Nephron (organoid): Measurements from ENCODE around the gene UXT.

Experiments used
- H3K27ac Mint-ChIP-seq, 3 experiments: 2 replicates each; pipeline ENCODE4 v1.8.0; 2020; ENCODE audit warnings: mixed read lengths in 3 of 3, mild to moderate bottlenecking in 2 of 3, moderate library complexity in 1 of 3
- H3K27me3 Mint-ChIP-seq: 2 replicates; pipeline ENCODE4 v1.8.0; 2021; ENCODE audit warnings: low read depth, mild to moderate bottlenecking, moderate library complexity, mixed read lengths
- H3K36me3 Mint-ChIP-seq: 2 replicates; pipeline ENCODE4 v1.8.0; 2020; ENCODE audit warnings: low read depth, mixed read lengths
- H3K4me1 Mint-ChIP-seq: 2 replicates; pipeline ENCODE4 v1.8.0; 2020; ENCODE audit warnings: mixed read lengths
- H3K4me3 Mint-ChIP-seq, 3 experiments: 2 replicates each; pipeline ENCODE4 v1.8.0; 2020; ENCODE audit warnings: mild to moderate bottlenecking in 3 of 3, mixed read lengths in 3 of 3, moderate library complexity in 2 of 3
- H3K9me3 Mint-ChIP-seq: 2 replicates; pipeline ENCODE4 v1.8.0; 2020; ENCODE audit warnings: mixed read lengths
- TF ChIP-seq, protein P1 (sequence below), 3 experiments: fragments of 200-600 bp; sonication (generic); IDR thresholded peaks; one replicate each; pipeline ENCODE4 v1.5.0; 2021; ENCODE audit warnings: antibody characterized with exemption in 3 of 3; ENCODE audit not compliant: unreplicated experiment in 3 of 3

UXT gene

DNA sequence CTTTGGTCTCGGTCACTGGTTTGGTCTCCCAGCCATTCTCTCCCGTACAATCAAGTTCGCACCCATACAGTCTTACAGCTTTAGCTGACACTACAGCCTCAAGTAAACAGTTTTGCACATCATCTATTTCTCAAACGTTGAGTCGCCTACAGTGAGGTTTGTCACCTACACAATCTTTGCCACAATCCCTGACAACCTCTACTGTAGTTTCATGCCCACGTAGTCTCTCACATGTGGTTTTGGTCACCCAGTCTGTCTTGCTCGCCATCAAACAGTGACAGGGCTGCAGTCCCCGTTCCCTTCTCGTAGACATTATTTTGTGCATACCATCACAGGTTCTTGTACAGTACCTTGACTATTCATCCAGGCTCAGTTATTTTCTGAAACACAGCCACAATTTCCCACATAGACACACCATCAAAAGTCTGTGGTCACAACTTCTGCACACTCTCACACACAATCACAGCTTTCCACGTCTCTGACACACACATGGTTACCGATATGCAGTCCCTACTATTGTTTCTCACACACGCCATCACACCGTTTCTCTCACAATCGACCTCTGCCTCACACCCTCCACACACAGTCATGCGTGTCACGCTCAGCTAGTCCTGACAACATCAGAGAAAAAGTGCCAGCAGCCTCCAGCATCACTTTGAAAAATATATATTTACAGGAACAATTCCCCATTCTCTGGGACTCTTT is 24.0 kb downstream of the UXT start:
- Mint-ChIP-seq H3K27ac (no peak overlapping the region), H3K4me3 (no peak overlapping the region), H3K27me3 (no peaks in the 10 kb centered on the region), H3K36me3 (peaks cover 37% of the 10 kb centered on the region), H3K4me1 (no peaks in the 10 kb centered on the region), H3K9me3 (peaks cover 11% of the 10 kb centered on the region)
- TF ChIP-seq, protein P1, sequence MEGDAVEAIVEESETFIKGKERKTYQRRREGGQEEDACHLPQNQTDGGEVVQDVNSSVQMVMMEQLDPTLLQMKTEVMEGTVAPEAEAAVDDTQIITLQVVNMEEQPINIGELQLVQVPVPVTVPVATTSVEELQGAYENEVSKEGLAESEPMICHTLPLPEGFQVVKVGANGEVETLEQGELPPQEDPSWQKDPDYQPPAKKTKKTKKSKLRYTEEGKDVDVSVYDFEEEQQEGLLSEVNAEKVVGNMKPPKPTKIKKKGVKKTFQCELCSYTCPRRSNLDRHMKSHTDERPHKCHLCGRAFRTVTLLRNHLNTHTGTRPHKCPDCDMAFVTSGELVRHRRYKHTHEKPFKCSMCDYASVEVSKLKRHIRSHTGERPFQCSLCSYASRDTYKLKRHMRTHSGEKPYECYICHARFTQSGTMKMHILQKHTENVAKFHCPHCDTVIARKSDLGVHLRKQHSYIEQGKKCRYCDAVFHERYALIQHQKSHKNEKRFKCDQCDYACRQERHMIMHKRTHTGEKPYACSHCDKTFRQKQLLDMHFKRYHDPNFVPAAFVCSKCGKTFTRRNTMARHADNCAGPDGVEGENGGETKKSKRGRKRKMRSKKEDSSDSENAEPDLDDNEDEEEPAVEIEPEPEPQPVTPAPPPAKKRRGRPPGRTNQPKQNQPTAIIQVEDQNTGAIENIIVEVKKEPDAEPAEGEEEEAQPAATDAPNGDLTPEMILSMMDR (IDR thresholded peaks at IDR 0.05; ENCODE audit: unreplicated experiment in 3 of 3): no peak

DNA sequence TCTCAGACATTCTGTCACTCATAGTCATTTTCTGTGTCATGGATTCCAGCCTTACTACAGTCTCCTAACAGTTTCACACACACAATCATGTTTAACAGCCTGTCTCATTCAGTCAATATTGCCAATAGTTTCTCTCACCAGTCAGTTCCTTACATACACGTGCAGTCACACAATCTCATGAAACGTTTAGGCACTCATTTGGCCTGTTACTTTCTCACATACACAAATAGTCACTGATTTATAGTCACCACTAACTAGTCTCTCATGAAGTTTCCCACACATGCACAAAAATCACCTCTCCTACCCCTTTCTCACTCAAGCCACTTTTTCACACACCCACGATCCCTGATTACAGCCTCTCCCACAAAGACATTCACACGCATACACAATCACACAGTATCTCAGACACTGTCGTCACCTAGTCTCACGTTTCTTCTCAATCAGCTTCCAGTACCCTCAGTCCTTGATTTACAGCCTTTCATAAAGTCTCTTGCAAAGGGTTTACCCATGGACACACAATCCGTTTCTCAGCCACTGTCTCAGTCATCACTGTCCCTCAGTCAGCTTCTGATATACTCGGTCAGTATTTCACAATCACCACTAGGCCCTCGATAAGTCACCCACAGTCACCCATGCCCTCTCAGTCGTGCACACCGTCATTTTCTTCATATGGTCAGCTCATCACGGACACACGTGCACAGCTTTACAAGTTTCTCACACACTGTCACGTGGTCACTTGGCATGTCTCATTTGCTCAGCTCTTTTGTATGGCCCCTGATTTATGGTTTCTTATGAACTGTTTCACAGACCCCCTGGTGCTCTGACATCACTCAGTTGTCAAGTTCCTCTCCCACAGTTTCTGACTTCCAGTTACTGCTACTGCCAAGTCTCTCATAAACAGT is 25.0 kb downstream of the UXT start:
- H3K4me1 Mint-ChIP-seq: no peaks in the 10 kb centered on the region
- no peaks in the 10 kb centered on the region for H3K27me3 Mint-ChIP-seq
- peaks cover 26% of the 10 kb centered on the region for H3K36me3 Mint-ChIP-seq
- no peak overlapping the region for H3K4me3 Mint-ChIP-seq
- TF ChIP-seq, protein P1 (IDR thresholded peaks at IDR 0.05; ENCODE audit: unreplicated experiment in 3 of 3): no peak
- peaks cover 6% of the 10 kb centered on the region for H3K9me3 Mint-ChIP-seq
- H3K27ac Mint-ChIP-seq: no peak overlapping the region

DNA sequence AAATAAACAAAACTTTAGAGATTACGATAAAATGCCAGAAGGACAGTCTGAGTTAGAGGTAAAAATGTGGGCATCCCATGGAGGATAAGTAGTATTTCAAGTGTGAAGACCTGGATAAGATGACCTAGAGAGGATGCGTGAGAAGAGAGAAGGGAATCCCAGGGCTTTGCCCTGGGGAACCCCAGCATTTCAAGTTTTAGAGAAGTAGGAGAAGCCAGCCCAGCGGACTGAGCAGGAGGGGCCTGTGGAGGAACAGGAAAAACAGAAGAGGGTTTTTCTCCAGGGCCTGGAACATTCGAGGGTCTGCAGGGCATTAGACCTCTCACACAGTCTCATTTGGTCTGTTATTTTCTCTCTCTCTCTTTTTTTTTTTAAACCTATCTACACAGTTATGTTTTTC is 26.3 kb downstream of the UXT start:
- no peaks in the 10 kb centered on the region for H3K27me3 Mint-ChIP-seq
- peaks cover 6% of the 10 kb centered on the region for H3K9me3 Mint-ChIP-seq
- TF ChIP-seq, protein P1 (IDR thresholded peaks at IDR 0.05; ENCODE audit: unreplicated experiment in 3 of 3): no peak

DNA sequence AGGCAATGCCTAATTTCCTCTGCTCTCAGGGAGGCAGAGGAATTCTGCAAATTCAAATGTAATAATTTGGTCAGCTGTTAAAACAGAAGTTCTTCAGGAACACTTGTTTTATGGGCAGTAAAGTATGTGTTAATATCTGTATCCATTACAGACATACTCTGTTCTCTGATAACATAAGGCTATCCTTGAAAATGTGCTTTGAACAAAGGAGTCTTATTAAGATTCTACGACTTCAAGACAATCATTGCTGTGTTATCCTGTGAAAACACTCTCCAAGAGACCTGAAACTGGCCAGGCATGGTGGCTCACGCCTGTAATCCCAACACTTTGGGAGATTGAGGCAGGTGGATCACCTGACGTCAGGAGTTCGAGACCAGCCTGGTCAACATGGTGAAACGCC is 27.3 kb downstream of the UXT start:
- H3K4me1 Mint-ChIP-seq: no peaks in the 10 kb centered on the region
- peaks cover 8% of the 10 kb centered on the region for H3K36me3 Mint-ChIP-seq
- H3K27me3 Mint-ChIP-seq: no peaks in the 10 kb centered on the region
- H3K9me3 Mint-ChIP-seq: peaks cover 6% of the 10 kb centered on the region
- H3K4me3 Mint-ChIP-seq: no peak overlapping the region
- TF ChIP-seq, protein P1 (IDR thresholded peaks at IDR 0.05; ENCODE audit: unreplicated experiment in 3 of 3): no peak
- no peak overlapping the region for H3K27ac Mint-ChIP-seq

More for the DNA sequence above, 26.3 kb downstream of the UXT start:
- Mint-ChIP-seq H3K36me3 (peaks cover 16% of the 10 kb centered on the region), H3K4me3 (no peak overlapping the region), H3K27ac (no peak overlapping the region), H3K4me1 (no peaks in the 10 kb centered on the region)

DNA sequence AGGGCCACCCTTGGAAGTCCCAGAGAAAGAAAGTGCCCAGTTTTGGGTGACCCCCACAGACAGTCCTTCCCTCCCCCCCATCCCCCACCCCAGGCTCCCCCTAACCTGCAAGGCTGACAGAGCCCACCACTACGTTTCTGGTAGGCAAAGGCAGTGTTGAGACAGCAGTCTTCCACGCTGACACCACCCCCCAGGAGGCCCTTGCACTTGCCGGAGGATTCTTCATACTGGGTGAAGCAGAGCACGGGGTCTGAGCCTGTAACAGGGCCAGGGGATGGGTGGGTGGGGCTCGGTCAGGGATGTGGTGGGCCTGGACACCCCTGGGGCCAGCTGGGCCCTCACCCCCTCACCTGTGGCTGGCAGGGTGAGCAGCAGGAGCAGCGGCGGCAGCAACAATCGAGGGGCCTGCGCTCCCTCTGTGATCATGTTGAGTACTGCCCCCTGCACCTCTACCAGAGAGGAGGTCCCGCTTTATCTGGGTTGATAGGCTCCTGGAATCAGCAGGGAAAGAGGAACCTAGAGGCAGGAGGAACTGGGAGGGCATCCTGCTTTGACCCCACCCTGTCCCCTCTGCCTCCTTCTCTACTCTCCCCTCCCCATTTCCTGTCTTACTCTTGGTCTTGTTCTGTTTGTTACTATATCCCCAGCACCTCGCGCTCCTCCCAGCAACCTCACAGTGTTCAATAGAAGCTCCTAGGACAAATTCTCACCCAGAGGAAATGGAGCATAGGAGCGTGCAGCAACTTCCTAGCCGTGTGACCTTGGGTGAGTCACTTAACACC is 29.4 kb downstream of the UXT start, which contains the start of gene CFP:
Gene CFP (minus strand): TSS at position 512 of the 782 bp plus-strand sequence. CDS start 86 bp downstream, at position 426.
- Mint-ChIP-seq H3K27me3 (no peaks in the 10 kb centered on the region), H3K4me3 (no peak within 1 kb of the TSS), H3K36me3 (no peaks in the 10 kb centered on the region), H3K27ac (no peak within 1 kb of the TSS), H3K4me1 (no peaks in the 10 kb centered on the region), H3K9me3 (peaks cover 10% of the 10 kb centered on the region)
- TF ChIP-seq, protein P1 (IDR thresholded peaks at IDR 0.05; ENCODE audit: unreplicated experiment in 3 of 3): no peak
